Measurements from ENCODE around the gene THOC6. TPM values are rescaled to one million over a fixed set of nuclear protein-coding genes. Genes with fewer than 3 reads are reported as not detected.
A peak's percentile ranks its signal among the peaks of the same experiment; 100 is the strongest.

The THOC6 gene
- total and polyA plus RNA-seq, 9 of the 15 experiments (the other 6 are each of a cell fraction or from before 2014, with no cell fraction given) = 2.5 to 65.4 (median 42.3) TPM

- ATAC-seq = peak; percentile 5
- intact Hi-C loops (cut with micrococcal nuclease) = loop anchor here (2.0 to 5.0 kb wide), 4 partner anchors 13 to 110 kb away; partner anchors contain the start of gene PAQR4
- CTCF ChIA-PET (ENCODE audit: low intra/inter-chr PET ratio) = interaction anchor here (0.5 to 0.6 kb wide), 2 partner anchors 106 to 1326 kb away, joined by 3 to 6 read pairs; no protein-coding TSS in a partner anchor
- DNase-seq (ENCODE audit: extremely low read depth in 1 of 4, low spot score in 3 of 4) = peak; percentile 49 to 69 (median 52)
- H3K27me3 ChIP-seq (ENCODE audit: control insufficient read depth in 2 of 2, insufficient read depth in 2 of 2, low read length in 2 of 2) = no peaks in the 10 kb centered on the region
- no peak for FAIRE-seq
- H3K9ac ChIP-seq (ENCODE audit: insufficient read depth in 1 of 2, low read depth in 2 of 2, low read length in 2 of 2) = peak overlapping the region; percentile 97 to 100
- no peaks in the 10 kb centered on the region for H3K9me3 ChIP-seq (replicated peaks; ENCODE audit: control insufficient read depth, insufficient read depth, low read depth, low read length)
- peaks cover 26% of the 10 kb centered on the region; the same call in 2 of the 3 replicates for H3K36me3 ChIP-seq (ENCODE audit: control insufficient read depth, insufficient read depth, low read length)
- peak overlapping the region; percentile 72 for H2AFZ ChIP-seq (ENCODE audit: low read depth, low read length)
- peaks cover 19 to 77% of the 10 kb centered on the region in 2 experiments for H3K4me1 ChIP-seq (replicated peaks in 1 of 2; ENCODE audit: control insufficient read depth in 2 of 2, insufficient read depth in 2 of 2, low read length in 2 of 2)
- H3K4me3 ChIP-seq = peak overlapping the region; percentile 63
- no TSS peak for BruUV-seq (replicated peaks)
- H3K79me2 ChIP-seq (ENCODE audit: control insufficient read depth, insufficient read depth, low read length) = peaks cover 41% of the 10 kb centered on the region
- 0% methylated on average over 4 of the region's 4 CpGs for WGBS (ENCODE audit: insufficient coverage, low coverage, missing lambda C conversion rate)
- H4K20me1 ChIP-seq (replicated peaks; ENCODE audit: control insufficient read depth, insufficient read depth, low read length) = no peaks in the 10 kb centered on the region
- no peaks in the 10 kb centered on the region for H3K9me1 ChIP-seq (ENCODE audit: control insufficient read depth, insufficient read depth, low read length)
- peak overlapping the region; percentile 99 for H3K27ac ChIP-seq (ENCODE audit: extremely low read depth, low read depth, low read length)
- peak overlapping the region; percentile 97 for H3K4me2 ChIP-seq (ENCODE audit: insufficient read depth, low read length)
- POLR2A ChIA-PET = interaction anchor here (0.8 to 3.5 kb wide), 9 partner anchors 9 to 98 kb away, joined by 3 to 23 read pairs (median 4); partner anchors contain the start of genes FLYWCH2 and PAQR4
- in situ Hi-C loops (cut with MboI) = no loop called here
- TF ChIP-seq, protein P1, sequence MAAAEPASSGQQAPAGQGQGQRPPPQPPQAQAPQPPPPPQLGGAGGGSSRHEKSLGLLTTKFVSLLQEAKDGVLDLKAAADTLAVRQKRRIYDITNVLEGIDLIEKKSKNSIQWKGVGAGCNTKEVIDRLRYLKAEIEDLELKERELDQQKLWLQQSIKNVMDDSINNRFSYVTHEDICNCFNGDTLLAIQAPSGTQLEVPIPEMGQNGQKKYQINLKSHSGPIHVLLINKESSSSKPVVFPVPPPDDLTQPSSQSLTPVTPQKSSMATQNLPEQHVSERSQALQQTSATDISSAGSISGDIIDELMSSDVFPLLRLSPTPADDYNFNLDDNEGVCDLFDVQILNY (CRISPR knock-in tag; IDR thresholded peaks at IDR 0.05) = no peak
- no peak for TF ChIP-seq SETDB1 (IDR thresholded peaks at IDR 0.05; ENCODE audit: low read length)
- TF ChIP-seq OTX1 (CRISPR knock-in tag; IDR thresholded peaks at IDR 0.05) = peak; percentile 59; the same call in 1 of the 2 replicates
- 0 out of 2 replicates have a peak, but pooled peaks have one; percentile 2 for TF ChIP-seq BHLHE40 (IDR thresholded peaks at IDR 0.05; ENCODE audit: low read length)
- TF ChIP-seq CXXC5 (CRISPR knock-in tag; IDR thresholded peaks at IDR 0.05) = peak; percentile 5; the same call in 1 of the 2 replicates
- 0 out of 2 replicates have a peak, but pooled peaks have one; percentile 43 for TF ChIP-seq CTBP1 (IDR thresholded peaks at IDR 0.05; ENCODE audit: borderline replicate concordance)
- no peak for TF ChIP-seq TFE3 (CRISPR knock-in tag; IDR thresholded peaks at IDR 0.05)
- peak; percentile 47 to 48; a peak in 2 of 4 replicates for TF ChIP-seq FOXK2 (conservative IDR thresholded peaks at IDR 0.05 in 1 of 2, IDR thresholded peaks at IDR 0.05 in 1 of 2; ENCODE audit: low read depth in 2 of 2)
- 0 out of 2 replicates have a peak, but pooled peaks have one; percentile 24 for TF ChIP-seq DPF2 (IDR thresholded peaks at IDR 0.05)
- TF ChIP-seq PHF20 (IDR thresholded peaks at IDR 0.05; ENCODE audit: partially characterized antibody) = no peak
- no peak for TF ChIP-seq ELF2 (CRISPR knock-in tag; IDR thresholded peaks at IDR 0.05)
- TF ChIP-seq TEAD4 (IDR thresholded peaks at IDR 0.05; ENCODE audit: low read length) = no peak
- TF ChIP-seq TEAD4 (CRISPR knock-in tag; IDR thresholded peaks at IDR 0.05; ENCODE audit: borderline replicate concordance) = no peak
- peak; percentile 48; the same call in 1 of the 2 replicates for TF ChIP-seq ZSCAN29 (IDR thresholded peaks at IDR 0.05)
- TF ChIP-seq FOXJ3 (CRISPR knock-in tag; IDR thresholded peaks at IDR 0.05) = no peak
- TF ChIP-seq, protein P2, sequence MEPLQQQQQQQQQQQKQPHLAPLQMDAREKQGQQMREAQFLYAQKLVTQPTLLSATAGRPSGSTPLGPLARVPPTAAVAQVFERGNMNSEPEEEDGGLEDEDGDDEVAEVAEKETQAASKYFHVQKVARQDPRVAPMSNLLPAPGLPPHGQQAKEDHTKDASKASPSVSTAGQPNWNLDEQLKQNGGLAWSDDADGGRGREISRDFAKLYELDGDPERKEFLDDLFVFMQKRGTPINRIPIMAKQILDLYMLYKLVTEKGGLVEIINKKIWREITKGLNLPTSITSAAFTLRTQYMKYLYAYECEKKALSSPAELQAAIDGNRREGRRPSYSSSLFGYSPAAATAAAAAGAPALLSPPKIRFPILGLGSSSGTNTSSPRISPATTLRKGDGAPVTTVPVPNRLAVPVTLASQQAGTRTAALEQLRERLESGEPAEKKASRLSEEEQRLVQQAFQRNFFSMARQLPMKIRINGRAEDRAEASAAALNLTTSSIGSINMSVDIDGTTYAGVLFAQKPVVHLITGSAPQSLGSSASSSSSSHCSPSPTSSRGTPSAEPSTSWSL (CRISPR knock-in tag; IDR thresholded peaks at IDR 0.05; ENCODE audit: borderline replicate concordance) = 0 out of 2 replicates have a peak, but pooled peaks have one; percentile 51
- TF ChIP-seq CSDE1 (IDR thresholded peaks at IDR 0.05) = 0 out of 4 replicates have a peak, but pooled peaks of 1 of the 2 experiments have one; percentile 40
- peak; percentile 40 for TF ChIP-seq TBP (optimal IDR thresholded peaks at IDR 0.05; ENCODE audit: low read depth, low read length)
- peak; percentile 8; the same call in 1 of the 2 replicates for TF ChIP-seq ETV5 (CRISPR knock-in tag; IDR thresholded peaks at IDR 0.05; ENCODE audit: low read depth)
- TF ChIP-seq POLR2AphosphoS5 (IDR thresholded peaks at IDR 0.05; ENCODE audit: control insufficient read depth, insufficient read depth, low read depth, low read length) = no peak
Measured at GRCh38 chr16:2981899-2982250, 42.0 kb upstream of the THOC6 start.

All from K562 (cell line).